Stimulated activated CD4-positive, alpha-beta T cell treated with anti-CD3 and anti-CD28 coated beads, Interleukin-1b, Interleukin-23, amount 100 ng/mL, for 4 hours (primary cell): ENCODE results near the gene STAMBP.
"Not testable (repeated sequence)": the region's sequence is repeated elsewhere in the genome, so short reads cannot be mapped to it uniquely, and the experiment has no call there.

ENCODE experiments used
- DNase-seq, 2 donors: peaks; one replicate each; pipeline ENCODE4 v3.0.0-alpha.2; 2020; ENCODE audit warnings: low read depth in 2 of 2

Gene STAMBP

DNA sequence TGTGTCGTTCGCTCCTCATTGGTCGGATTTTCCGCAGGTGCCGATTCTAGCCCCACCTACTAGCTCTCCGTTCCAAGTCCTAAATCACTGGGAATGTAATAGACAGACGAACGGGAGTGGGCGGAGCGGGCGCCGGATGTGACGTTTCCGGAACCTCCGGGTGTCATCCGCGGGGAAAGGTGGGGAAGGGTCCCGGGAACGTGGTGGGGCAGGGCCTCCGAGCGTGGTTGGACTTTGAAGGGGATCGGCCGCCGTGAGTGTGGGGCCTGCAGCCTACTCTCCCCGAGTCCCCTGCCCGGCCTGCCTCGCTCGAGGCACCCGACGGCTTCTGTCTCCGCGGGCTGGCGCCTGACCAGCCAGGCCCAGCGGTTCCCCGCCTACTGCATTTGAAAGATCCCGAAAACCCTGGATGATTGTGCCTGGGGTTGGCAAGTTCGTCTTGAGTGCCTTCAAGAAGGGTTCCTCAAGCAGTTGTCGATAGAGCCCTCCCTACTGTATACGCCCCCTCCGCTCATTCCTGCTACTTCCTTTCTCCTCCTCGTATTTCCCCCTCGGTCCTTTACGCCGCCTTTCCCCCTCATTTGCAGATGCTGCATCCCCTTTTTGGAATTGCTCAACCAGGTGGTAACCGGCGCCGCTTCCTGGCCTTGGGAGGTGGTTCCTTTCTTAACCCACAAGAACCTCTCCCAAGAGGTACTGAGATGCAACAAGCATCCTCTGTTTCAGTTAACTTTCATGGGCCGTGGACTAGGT is at the start of gene STAMBP:
STAMBP (plus strand) TSS at position 144 of the 753 bp plus-strand sequence. CDS start 1,896 bp downstream, outside the sequence.
- DNase-seq: peak; percentile 77

DNA sequence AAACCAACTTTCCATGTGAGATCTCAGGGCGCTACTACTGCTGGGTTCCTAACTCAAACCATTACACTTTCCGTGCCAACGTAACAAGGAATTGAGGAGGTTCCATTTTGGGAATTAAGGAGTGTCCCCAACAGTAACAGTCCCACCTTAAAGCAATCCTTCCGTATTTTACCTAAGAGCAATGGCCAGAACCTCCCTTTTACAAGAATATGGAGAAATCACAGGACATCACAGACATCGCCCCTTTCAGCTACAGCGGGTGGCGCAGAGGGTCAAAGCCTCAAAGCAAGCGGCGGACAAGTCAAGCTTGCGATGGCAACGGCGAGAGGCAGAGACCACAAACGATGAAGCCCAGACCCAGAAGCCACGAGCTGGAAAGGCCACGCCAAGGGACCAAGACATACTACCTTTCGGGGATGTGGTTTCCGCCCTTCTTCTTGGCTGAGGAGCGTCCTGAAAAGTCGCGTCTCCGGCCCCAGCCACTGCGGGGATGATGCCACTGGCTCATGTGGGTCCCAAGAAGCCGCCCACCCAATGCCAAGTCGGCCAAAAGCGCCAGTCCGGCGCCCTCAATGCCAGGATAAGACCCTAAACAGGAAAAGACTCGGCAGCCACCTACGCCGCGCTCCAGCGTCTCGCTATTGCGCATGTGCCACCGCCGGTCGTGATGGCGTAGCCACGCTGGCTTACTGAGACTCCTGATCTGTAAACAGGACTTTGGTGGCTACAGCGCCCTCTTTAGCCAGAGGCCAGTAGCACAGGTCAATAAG is 49.1 kb upstream of the STAMBP start, which contains the start of gene DUSP11:
DUSP11 (minus strand) TSS at position 637 of the 770 bp plus-strand sequence; CDS start at position 508, 129 bp downstream.
- DNase-seq: peak; percentile 94 to 97

DNA sequence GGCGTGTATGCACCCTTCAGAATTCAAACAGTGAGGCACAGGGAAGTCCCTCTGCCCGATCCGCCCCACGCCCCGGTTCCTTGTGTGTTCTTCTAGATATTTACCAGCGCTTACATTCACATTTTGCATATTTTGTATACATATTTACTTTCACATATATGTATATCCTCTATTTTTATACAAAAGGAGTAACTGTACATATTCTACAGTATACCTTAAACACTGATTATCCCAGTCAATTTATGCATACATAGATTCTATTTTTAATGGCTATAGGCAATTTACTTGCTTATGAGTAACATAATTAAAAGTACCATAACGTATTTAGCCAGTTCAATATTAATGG is 48.6 kb upstream of the STAMBP start:
- no peak for DNase-seq

DNA sequence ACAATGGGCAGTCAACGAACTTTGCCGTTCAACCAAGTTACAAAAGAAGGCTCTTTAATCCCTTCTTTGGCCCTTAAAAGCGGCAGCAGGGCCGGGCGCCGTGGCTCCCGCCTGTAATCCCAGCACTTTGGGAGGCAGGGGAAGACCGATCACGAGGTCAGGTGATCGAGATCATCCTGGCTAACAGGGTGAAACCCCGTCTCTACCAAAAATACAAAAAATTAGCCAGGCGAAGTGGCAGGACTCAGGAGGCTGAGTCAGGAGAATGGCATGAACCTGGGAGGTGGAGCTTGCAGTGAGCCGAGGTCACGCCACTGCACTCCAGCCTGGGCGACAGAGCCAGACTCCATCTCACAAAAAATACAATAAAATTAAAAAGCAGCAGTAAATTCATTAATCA is 45.4 kb upstream of the STAMBP start:
- DNase-seq: not testable (repeated sequence)

DNA sequence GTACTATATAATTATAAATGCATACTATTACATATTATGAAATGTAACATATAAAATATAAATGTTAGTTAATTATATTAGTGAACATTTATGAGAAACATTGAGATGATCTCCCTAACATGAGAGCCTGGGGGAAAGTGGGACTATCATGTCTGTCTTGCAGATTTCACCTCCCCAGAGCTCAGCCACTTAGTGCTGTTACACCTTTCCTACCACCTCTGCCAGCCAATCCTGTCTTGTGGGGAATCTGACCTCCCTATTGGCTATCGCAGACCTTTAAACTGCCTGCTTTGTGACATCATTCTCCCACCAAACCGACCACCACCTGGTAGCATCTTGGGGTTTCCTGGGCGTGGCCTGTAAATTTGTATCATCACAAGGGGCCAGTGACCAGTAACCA is 44.9 kb upstream of the STAMBP start, which contains the start of gene C2orf78:
C2orf78 (plus strand) TSS at position 301 of the 400 bp plus-strand sequence. CDS start 127 bp downstream, outside the sequence.
- DNase-seq: not testable (repeated sequence)

DNA sequence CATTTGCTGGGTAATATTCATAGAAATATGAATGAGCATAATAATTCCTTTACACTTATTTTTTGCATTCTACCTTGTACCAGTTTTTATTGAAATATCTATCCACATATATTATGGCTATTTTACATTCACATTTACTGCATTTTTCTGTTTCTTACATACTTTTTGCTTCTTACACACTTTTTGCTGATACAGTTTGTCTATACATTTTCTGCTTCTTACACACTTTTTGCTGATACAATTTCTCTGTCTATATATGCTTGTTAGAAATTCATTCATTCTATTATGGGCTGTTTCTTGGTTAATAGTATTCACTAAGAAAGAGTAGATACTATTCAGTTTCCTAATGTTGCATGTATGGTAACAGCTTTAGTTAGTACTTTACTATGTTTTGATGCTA is 16.9 kb upstream of the STAMBP start:
- no peak for DNase-seq

DNA sequence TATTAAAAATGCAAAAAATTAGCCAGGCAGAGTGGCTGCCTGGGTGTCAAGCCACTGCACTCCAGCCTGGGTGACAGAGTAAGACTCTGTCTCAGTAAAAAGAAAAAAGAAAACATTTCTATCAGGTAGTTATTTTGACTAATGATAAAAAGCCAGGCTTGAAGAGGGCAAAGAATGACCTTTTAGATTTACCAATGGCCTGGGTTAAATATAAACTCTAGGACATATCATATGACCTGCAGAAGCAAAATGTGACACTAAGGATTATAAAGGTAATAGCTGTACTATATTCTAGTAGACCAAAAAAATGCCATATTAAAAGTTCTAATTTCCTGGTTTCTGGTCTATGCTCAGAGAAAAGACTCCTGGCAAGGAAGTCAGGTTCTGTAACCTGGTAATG is 16.1 kb upstream of the STAMBP start:
- no peak for DNase-seq

DNA sequence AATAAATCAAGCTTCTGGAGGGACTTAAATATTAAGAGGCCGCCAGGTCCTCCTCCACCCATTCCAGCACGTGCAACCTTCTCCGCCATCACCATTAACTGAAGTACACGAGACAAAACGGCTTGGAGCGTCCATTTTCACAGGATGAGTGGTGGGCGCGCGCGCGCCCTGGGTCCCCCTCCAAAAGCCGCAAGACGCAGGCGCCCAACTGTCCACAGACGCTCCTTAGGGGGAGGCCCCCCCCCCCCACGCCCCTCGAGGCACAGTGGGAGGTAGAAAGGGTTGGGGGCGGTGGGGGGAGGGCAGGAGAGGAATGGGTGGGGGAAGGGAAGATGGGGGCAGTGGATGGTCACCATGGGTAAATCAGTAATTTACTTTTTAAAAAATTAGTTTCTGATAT is 10.5 kb upstream of the STAMBP start:
- DNase-seq: no peak

DNA sequence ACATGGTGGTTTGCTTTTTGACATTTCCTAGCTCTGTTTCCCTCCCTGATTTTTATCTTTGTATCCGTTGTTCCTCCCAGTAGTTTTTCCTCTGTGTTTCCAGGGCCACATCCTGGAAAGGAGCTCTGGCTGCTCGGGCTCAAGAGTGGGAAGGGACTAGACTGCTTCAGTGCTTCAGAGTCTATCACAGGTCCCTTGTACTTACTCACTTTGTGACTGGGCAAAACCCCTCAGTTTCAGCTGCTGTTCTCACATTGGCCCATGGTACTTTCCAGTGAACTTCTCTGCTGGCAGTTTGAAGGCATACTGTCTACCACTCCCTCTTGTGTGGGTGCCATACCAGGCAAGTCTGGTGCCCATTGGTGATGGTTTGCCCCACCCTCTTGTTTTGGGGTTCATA is 7.5 kb upstream of the STAMBP start:
- no peak for DNase-seq

DNA sequence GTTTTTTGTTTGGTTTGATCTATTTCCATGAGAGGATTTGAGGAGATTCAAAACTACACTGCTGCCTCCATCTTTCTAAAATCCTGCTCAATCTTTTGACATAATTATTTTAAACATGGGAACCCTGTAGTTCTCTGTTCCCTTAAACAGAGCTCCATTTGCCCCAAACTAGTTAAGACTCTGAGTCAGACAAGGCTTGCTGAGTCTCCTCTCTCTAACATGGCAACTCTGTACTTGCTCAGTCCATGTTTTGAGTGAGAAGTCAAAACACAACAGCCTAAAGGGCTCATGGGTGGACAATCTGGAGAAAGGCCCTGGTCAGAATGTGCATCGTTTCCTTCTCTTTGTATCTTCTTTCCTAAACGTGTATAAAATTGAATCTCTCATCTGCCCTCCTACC is 7.1 kb upstream of the STAMBP start:
- no peak for DNase-seq

DNA sequence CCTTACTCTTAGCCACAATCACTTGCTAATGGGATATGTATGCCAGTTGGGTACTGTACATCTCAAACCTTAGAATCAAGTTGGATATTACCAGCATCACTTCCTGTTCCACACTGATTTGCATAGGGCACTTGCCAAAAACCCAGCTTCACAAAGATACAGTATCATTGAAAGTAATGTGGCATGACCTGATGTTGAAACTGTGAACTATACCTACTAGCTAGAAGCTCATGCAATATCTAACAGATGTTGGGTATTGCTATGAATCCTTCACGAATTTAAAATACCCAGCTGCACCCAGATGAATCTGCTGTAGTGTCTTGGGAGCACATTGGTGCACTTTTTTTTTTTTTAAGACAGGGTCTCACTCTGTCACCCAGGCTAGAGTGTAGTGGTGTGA is 6.5 kb upstream of the STAMBP start:
- no peak for DNase-seq

DNA sequence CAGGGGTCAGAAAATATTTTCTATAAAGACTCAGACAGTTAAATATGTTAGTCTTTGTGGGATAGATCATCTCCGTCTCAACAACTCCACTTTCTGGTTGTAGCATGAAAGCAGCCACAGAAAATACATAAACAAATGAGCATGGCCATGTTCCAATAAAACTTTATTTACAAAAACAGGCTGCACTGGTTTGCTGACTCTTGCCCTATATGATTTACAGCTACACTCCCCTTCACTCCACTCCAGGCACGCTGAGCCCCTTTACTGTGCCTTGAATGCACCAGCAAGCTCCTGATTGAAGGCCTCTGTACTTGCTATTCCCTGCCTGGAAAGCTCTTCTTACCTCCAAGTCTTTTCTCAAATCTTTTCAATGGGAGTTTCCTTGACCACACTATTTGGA is 5.8 kb upstream of the STAMBP start:
- no peak for DNase-seq

DNA sequence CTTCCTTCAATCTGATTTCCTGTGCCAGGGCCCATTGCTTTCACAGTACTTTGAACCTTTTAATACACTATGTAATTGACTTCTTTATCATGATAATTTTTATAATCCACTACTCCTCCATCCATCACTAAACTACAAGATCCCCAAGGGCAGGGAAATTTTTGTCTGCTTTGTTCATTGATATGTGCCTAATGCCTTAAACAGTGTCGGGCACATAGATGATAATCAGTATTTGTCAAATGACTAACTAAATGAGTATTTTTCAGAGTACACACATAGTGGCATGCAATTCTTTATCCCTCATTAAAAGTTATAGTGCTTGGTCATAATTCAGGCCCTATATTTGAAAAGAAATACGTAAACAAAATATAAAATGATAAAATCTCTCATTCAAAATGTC is 5.3 kb upstream of the STAMBP start:
- no peak for DNase-seq

DNA sequence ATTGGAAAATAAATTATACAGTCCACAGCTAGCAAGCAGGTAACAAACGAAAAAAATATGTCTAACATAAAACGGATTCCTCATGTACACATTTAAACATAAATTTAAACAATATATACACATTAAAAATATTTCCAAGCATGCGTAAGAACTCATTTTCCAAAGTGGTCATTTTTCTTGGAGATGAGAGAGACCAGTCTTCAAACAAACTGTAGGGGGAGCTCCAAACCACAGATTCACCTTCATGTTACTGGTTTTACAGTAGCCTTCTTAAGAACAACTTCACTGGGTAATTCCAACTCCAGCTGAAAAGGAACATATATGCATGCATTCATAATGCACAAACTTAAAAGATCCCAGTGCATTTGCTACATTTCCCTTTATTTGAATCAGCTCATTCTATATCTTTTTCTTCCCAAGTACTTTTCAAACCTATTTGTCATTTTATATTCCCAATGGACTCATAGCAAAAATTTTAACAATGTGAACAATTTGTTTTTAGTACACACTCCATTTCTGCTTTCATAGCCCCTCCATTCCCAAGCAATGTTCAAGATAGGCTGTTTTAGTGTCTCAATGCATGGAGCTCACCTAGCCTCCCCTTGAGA is 4.7 kb upstream of the STAMBP start:
- peak in 1 of 2 donors; percentile 28 for DNase-seq

DNA sequence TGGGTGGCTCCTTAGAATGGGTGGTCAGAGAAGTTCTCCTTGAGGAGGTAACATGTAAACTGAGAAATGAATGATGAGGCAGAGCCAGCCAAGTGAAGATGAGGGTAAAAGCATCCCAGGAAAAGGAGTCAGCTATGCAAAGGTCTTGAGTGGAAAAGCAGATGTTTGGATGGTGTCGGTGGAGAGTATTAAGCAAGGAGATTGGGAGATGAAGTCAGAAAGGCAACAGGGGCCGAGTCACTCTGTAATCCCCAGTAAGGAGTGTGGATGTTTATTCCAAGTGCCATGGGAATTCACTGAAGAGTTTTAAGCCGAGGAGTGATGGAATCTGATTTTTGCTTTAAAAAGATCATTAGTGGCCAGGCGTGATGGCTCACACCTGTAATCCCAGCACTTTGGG is 3.4 kb upstream of the STAMBP start:
- DNase-seq: no peak

DNA sequence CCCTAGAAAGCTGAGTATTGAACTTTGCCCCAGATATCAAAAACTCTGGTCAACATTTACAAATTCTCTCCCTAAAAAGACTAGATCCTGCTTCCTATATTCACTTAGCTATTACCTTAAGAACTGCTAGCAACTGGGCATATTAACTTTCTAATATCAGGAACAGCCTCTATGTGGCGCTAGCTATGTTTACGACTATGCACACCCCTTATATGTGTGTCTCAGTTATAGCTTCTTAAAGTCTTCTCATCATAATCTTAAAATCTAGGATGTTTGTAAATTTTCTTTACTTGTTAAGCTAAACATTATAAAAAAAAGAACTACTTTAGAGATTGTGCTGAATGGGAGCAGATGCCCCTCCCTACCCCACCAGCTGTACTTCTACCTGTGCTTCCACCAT is 1.7 kb upstream of the STAMBP start:
- no peak for DNase-seq

DNA sequence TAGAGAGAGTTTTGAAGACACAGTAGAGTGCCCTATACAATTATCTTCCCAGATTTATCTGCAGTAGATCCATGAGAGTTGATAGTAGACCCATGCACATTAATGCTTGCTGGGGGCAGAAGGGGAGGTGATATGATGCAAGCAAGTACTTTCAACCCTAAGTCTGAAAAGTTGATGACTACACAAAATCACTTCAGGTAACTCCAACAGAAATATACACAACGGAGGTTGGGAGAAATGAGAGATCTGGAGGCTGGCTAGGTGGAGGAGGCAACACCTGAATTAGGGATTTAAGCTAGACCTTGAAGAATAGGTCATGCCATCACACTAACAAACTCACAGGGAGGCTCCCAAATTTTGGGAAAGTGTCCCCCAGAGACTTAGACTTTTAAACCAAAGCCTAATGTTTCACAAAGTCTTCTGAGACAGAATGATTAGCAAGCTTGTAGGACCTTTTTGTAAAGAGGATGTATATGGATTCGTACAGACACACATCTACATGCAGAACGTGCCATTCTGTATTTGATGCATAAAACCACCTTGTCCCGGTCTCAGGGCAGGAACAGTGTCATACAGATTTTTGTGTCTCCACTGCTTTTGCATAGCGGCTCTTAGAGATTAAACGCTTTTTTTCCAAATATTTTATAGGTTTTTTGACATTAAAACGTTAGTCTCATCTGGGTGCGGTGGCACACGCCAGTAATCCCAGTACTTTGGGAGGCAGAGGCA is 937 bp upstream of the STAMBP start:
- no peak for DNase-seq

DNA sequence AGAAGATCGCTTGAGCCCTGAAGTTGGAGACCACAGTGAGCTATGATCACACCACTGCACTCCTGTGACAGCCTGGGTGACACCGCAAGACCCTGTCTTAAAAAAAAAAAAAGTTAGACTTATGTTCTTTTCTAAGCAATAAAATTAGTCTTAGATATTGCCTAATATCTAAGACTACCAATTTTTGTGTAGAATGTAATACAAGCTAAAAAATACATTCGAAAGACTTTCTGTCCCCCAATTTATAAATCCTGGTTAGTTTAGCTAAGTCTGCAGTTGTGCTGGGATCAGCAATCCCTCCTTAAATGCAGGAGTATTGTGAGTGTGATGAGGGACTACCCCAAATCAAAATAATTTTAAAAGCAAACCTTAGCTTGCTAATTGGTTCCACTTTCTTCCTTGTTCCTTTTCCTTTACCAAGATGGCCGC is 358 bp upstream of the STAMBP start:
- no peak for DNase-seq

DNA sequence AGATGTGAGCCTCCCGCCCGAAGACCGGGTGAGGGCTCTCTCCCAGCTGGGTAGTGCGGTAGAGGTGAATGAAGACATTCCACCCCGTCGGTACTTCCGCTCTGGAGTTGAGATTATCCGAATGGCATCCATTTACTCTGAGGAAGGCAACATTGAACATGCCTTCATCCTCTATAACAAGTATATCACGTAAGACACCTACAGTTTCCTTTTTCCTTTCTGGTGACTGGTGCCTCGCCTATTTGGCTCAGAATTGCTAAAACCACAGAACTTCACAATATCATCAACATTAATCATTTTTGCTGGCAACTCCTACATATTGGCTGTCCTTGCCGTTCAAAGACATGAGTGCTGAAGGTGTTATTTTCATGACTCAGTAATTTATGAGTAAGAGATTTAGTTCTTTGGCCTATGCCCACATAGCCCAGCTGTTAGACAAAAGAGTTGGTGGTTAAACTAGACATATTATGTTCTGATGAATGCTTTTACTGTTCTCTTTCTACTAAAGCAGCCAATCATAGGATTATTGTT is 2.2 kb downstream of the STAMBP start:
- DNase-seq: peak in 1 of 2 donors; percentile 13

DNA sequence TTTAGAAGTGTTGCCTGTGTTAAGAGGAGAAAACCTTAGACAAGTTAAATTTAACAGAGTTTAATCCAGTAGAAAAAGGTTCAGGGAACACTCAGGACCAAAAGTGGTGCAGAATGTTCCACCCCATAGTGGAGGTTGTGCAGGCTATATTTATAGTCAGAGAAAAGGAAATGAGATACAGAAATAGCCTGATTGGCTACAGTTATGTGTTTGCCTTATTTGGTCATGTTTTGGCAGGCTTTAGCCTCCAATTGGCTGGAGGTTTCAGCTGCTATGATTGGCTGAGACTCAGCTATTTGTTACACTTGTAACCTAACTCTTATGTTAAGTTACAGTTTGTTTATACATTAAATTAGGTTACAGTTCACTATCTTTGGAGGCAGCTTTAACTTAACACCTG is 4.2 kb downstream of the STAMBP start:
- DNase-seq: no peak

DNA sequence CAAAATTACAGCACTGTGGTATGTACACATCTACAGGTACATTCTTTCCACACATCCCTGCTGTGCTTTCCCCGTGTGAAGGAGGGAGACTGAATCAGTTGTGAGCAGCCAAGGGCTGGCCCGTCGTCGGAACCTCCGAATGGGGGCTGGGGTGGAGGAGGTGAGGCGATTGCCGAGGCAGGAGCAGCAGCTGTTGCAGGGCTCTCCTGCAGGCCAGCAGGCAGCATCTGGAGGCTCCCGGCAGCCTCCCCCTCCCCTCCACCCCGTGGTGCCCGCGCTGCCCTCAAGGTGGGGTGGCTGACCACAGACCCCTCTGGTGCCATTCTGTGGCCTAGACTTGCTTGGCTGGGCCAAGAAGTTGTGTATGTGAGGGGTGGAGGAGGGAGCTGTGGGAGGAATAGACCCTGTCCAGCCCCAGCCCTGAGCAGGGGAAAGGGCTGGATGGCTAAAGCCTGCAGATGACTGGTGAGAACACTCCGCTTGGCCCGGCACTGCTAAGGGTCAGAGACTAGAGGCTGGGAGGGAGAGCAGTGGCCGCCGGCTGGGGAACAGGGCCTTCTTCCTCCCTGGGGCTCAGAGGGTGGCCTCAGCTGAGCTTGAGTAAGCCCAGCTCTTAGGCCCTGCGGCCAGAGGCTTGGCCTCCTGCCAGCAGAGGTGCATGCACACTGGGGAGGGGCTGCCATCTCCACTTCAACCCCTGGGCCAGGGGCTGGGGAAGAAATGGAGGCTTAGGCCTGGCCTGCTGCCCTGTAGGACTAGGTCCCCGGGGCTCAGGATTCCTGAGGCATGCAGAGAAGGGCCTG is 7.6 kb downstream of the STAMBP start:
- DNase-seq: no peak
